Measurements from ENCODE around the gene SMC6.

The SMC6 gene

GRCh38 chr2:17772532-17772931, 18.9 kb upstream of the SMC6 start:
- Histone ChIP-seq H3K79me2 (ENCODE audit: insufficient read depth, low read length) (no peaks in the 10 kb centered on the region; the same call in 1 of the 2 replicates), H3K9ac (ENCODE audit: low read depth, low read length) (no peak overlapping the region), H3K36me3 (ENCODE audit: insufficient read depth, low read length) (peaks cover 76% of the 10 kb centered on the region), H3K27ac (ENCODE audit: low read length) (no peak overlapping the region), H3K4me3 (ENCODE audit: low read depth in 1 of 2, low read length in 2 of 2) (no peak overlapping the region), H3K9me3 (ENCODE audit: insufficient read depth, low read length, severe bottlenecking) (no peaks in the 10 kb centered on the region), H2AFZ (ENCODE audit: low read depth, low read length) (no peak overlapping the region), H4K20me1 (ENCODE audit: insufficient read depth, low read length) (no peaks in the 10 kb centered on the region), H3K4me2 (ENCODE audit: insufficient read depth, low read length) (no peak overlapping the region), H3K4me1 (ENCODE audit: insufficient read depth, low read length) (no peaks in the 10 kb centered on the region), H3K27me3 (ENCODE audit: insufficient read depth, low read length, poor library complexity) (no peaks in the 10 kb centered on the region)
- DNase-seq (no peak), ATAC-seq (ENCODE audit: insufficient read depth, low read depth) (no peak)
- TF ChIP-seq EZH2 (IDR thresholded peaks at IDR 0.05; ENCODE audit: borderline replicate concordance, low read depth, low read length, severe bottlenecking), result no peak
- TF ChIP-seq, protein P1, sequence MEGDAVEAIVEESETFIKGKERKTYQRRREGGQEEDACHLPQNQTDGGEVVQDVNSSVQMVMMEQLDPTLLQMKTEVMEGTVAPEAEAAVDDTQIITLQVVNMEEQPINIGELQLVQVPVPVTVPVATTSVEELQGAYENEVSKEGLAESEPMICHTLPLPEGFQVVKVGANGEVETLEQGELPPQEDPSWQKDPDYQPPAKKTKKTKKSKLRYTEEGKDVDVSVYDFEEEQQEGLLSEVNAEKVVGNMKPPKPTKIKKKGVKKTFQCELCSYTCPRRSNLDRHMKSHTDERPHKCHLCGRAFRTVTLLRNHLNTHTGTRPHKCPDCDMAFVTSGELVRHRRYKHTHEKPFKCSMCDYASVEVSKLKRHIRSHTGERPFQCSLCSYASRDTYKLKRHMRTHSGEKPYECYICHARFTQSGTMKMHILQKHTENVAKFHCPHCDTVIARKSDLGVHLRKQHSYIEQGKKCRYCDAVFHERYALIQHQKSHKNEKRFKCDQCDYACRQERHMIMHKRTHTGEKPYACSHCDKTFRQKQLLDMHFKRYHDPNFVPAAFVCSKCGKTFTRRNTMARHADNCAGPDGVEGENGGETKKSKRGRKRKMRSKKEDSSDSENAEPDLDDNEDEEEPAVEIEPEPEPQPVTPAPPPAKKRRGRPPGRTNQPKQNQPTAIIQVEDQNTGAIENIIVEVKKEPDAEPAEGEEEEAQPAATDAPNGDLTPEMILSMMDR (IDR thresholded peaks at IDR 0.05; ENCODE audit: borderline replicate concordance, extremely low read depth, low read length, poor library complexity, severe bottlenecking), result no peak

GRCh38 chr2:17771956-17772355, 18.3 kb upstream of the SMC6 start:
- Histone ChIP-seq H3K9me3 (ENCODE audit: insufficient read depth, low read length, severe bottlenecking) (no peaks in the 10 kb centered on the region), H2AFZ (ENCODE audit: low read depth, low read length) (no peak overlapping the region), H3K9ac (ENCODE audit: low read depth, low read length) (no peak overlapping the region), H3K27me3 (ENCODE audit: insufficient read depth, low read length, poor library complexity) (no peaks in the 10 kb centered on the region), H3K27ac (ENCODE audit: low read length) (no peak overlapping the region), H3K4me2 (ENCODE audit: insufficient read depth, low read length) (no peak overlapping the region), H3K36me3 (ENCODE audit: insufficient read depth, low read length) (peaks cover 76% of the 10 kb centered on the region), H4K20me1 (ENCODE audit: insufficient read depth, low read length) (no peaks in the 10 kb centered on the region), H3K79me2 (ENCODE audit: insufficient read depth, low read length) (no peaks in the 10 kb centered on the region; the same call in 1 of the 2 replicates), H3K4me1 (ENCODE audit: insufficient read depth, low read length) (no peaks in the 10 kb centered on the region), H3K4me3 (ENCODE audit: low read depth in 1 of 2, low read length in 2 of 2) (no peak overlapping the region)
- ATAC-seq (ENCODE audit: insufficient read depth, low read depth), result no peak
- DNase-seq, result no peak
- no peak for TF ChIP-seq EZH2 (IDR thresholded peaks at IDR 0.05; ENCODE audit: borderline replicate concordance, low read depth, low read length, severe bottlenecking)
- TF ChIP-seq, protein P1 (IDR thresholded peaks at IDR 0.05; ENCODE audit: borderline replicate concordance, extremely low read depth, low read length, poor library complexity, severe bottlenecking), result no peak

DNA sequence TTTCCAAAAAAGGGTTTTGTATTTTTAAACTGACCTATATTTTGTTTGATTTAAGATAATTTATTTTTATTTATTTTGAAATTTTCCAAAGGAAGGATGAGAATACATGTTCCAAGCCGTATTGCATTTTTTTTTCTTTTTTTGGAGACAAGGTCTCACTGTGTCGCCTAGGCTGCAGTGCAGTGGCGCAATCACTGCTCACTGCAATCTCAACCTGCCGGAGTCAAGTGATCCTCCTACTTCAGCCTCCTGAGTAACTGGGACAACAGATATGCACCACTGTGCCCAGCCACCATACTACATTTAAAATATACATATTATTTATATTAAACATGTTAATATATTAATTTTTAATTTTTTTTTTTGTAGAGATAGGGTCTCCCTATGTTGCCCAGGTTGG, 15.3 kb upstream of the SMC6 start:
- no peak for TF ChIP-seq EZH2 (IDR thresholded peaks at IDR 0.05; ENCODE audit: borderline replicate concordance, low read depth, low read length, severe bottlenecking)
- TF ChIP-seq, protein P1 (IDR thresholded peaks at IDR 0.05; ENCODE audit: borderline replicate concordance, extremely low read depth, low read length, poor library complexity, severe bottlenecking), result no peak
- Histone ChIP-seq H2AFZ (ENCODE audit: low read depth, low read length) (no peak overlapping the region), H3K4me2 (ENCODE audit: insufficient read depth, low read length) (no peak overlapping the region), H3K9ac (ENCODE audit: low read depth, low read length) (no peak overlapping the region), H3K4me1 (ENCODE audit: insufficient read depth, low read length) (no peaks in the 10 kb centered on the region), H3K4me3 (ENCODE audit: low read depth in 1 of 2, low read length in 2 of 2) (no peak overlapping the region), H3K27ac (ENCODE audit: low read length) (no peak overlapping the region), H3K9me3 (ENCODE audit: insufficient read depth, low read length, severe bottlenecking) (no peaks in the 10 kb centered on the region), H3K36me3 (ENCODE audit: insufficient read depth, low read length) (peaks cover 72% of the 10 kb centered on the region), H3K27me3 (ENCODE audit: insufficient read depth, low read length, poor library complexity) (no peaks in the 10 kb centered on the region), H4K20me1 (ENCODE audit: insufficient read depth, low read length) (no peaks in the 10 kb centered on the region; the same call in 1 of the 2 replicates), H3K79me2 (ENCODE audit: insufficient read depth, low read length) (peaks cover 2% of the 10 kb centered on the region; the same call in 1 of the 2 replicates)
- ATAC-seq (ENCODE audit: insufficient read depth, low read depth) (no peak), DNase-seq (no peak)

DNA sequence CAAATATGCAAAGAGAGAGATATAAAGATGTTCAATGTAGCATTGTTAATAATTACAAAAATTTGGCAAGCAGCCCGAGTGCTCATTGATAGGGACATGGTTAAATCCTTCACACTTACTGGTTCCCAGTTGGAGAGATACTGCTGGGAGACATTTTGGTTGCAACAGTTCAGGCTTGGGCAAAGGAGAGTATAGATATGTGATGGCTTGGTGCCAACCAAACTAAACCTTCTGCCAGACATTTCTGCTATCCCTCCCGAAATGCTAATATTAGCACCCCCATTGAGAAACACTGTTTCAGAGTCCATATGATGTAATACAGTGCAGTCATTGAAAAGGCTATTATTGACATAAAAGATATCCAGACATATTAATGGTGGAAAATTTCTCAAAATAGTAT, 11.8 kb upstream of the SMC6 start:
- Histone ChIP-seq H3K27me3 (ENCODE audit: insufficient read depth, low read length, poor library complexity) (no peaks in the 10 kb centered on the region), H3K9me3 (ENCODE audit: insufficient read depth, low read length, severe bottlenecking) (no peaks in the 10 kb centered on the region), H3K79me2 (ENCODE audit: insufficient read depth, low read length) (peaks cover 21% of the 10 kb centered on the region), H3K9ac (ENCODE audit: low read depth, low read length) (no peak overlapping the region), H4K20me1 (ENCODE audit: insufficient read depth, low read length) (no peaks in the 10 kb centered on the region; the same call in 1 of the 2 replicates), H2AFZ (ENCODE audit: low read depth, low read length) (no peak overlapping the region), H3K4me2 (ENCODE audit: insufficient read depth, low read length) (no peak overlapping the region), H3K4me1 (ENCODE audit: insufficient read depth, low read length) (no peaks in the 10 kb centered on the region), H3K36me3 (ENCODE audit: insufficient read depth, low read length) (peaks cover 70% of the 10 kb centered on the region), H3K27ac (ENCODE audit: low read length) (no peak overlapping the region), H3K4me3 (ENCODE audit: low read depth in 1 of 2, low read length in 2 of 2) (no peak overlapping the region)
- ATAC-seq (ENCODE audit: insufficient read depth, low read depth), result no peak
- TF ChIP-seq EZH2 (IDR thresholded peaks at IDR 0.05; ENCODE audit: borderline replicate concordance, low read depth, low read length, severe bottlenecking), result no peak
- TF ChIP-seq, protein P1 (IDR thresholded peaks at IDR 0.05; ENCODE audit: borderline replicate concordance, extremely low read depth, low read length, poor library complexity, severe bottlenecking), result no peak
- no peak for DNase-seq
